GM19025 (cell line): ENCODE data around the gene TPRN.

Source experiments
- ATAC-seq: cut with Tn5 transposase; IDR thresholded peaks from one replicate; pipeline ENCODE4 v1.9.1; 2021; ENCODE audit warnings: mild to moderate bottlenecking, low read depth, moderate library complexity; ENCODE audit not compliant: unreplicated experiment

Gene TPRN

DNA sequence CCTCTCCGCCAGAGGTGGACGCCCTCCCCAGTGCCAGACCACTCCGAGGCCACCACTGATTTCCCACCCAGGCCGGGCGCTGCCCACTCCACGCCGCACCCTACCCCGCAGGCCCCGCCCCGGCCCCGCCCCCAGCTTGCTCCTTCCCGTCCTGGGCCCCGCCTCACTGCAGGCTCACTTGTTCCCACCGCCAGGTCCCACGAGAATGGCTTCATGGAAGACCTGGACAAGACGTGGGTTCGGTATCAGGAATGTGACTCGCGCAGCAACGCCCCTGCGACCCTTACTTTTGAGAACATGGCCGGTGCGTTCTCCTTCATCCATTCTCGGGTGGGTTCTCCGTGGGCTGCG, 37.2 kb downstream of the TPRN start:
- no peak for ATAC-seq

- ATAC-seq: no peak
Observed at GRCh38 chr9:137162505-137163364, 37.8 kb downstream of the TPRN start.

DNA sequence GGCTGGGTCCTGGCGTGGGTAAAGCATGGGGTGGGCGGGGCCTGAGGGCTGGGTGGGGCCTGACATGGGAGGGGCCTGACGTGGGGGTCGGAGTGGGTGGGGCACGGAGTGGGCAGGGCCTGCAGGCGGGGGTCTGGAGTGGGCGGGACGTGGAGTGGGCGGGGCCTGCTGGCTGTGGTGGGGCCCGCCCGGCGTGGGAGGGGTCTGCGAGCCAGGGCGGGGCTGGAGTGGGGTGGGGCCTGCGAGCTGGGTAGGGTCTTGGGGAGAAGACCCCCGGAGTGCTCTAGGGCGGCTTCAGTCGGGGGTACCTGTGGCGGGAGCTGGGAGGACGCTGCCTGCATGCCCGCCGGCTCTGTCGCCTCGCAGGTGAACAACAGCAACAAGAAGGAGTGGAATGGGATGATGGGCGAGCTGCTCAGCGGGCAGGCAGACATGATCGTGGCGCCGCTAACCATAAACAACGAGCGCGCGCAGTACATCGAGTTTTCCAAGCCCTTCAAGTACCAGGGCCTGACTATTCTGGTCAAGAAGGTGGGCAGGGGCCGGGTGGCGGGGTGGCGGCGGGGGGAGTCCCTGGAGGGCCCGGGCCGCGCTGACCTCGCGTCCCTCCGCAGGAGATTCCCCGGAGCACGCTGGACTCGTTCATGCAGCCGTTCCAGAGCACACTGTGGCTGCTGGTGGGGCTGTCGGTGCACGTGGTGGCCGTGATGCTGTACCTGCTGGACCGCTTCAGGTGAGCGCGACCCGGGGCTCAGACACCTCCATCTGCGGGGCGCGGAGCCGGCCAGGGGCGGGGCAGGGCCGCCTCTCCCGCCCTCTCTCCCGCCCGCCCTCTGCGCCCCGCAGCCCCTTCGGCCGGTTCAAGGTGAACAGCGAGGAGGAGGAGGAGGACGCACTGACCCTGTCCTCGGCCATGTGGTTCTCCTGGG, 38.7 kb downstream of the TPRN start:
- ATAC-seq: no peak

DNA sequence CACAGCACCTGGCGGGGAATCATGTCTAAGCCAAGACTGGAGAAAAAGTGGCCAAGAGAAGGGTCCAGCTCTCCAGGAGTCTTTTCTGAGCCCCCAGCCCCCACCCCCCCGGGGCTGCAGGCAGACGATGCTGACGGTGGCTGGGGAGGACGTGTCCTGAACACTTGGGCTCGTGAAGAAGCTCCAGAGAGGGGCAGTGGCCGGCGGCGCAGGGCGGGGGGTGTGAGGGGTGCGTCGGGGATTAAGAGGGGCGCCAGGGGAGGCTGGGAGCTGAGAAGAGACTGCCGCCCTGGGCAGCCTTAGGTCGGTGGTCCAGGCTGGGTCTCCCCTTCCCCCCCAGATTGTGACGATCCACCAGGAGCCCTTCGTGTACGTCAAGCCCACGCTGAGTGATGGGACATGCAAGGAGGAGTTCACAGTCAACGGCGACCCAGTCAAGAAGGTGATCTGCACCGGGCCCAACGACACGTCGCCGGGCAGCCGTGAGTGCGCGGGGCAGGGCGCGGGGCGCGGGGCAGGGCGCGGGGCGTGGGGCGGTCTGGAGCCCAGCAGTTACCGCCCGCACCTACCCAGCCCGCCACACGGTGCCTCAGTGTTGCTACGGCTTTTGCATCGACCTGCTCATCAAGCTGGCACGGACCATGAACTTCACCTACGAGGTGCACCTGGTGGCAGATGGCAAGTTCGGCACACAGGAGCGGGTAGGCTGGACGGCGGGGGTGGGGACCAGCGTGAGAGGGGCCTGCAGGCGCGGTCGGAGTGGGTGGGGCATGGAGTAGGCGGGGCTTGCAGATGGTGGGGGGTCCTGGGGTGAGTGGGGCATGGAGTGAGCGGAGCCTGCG, 39.6 kb downstream of the TPRN start:
- ATAC-seq: no peak

- no peak for ATAC-seq
Observed at GRCh38 chr9:137160054-137160425, 40.5 kb downstream of the TPRN start.

GRCh38 chr9:137159105-137160053, 41.2 kb downstream of the TPRN start:
- no peak for ATAC-seq

GRCh38 chr9:137158625-137159024, 41.9 kb downstream of the TPRN start:
- ATAC-seq: no peak

GRCh38 chr9:137157618-137158415, 42.7 kb downstream of the TPRN start:
- ATAC-seq: no peak

DNA sequence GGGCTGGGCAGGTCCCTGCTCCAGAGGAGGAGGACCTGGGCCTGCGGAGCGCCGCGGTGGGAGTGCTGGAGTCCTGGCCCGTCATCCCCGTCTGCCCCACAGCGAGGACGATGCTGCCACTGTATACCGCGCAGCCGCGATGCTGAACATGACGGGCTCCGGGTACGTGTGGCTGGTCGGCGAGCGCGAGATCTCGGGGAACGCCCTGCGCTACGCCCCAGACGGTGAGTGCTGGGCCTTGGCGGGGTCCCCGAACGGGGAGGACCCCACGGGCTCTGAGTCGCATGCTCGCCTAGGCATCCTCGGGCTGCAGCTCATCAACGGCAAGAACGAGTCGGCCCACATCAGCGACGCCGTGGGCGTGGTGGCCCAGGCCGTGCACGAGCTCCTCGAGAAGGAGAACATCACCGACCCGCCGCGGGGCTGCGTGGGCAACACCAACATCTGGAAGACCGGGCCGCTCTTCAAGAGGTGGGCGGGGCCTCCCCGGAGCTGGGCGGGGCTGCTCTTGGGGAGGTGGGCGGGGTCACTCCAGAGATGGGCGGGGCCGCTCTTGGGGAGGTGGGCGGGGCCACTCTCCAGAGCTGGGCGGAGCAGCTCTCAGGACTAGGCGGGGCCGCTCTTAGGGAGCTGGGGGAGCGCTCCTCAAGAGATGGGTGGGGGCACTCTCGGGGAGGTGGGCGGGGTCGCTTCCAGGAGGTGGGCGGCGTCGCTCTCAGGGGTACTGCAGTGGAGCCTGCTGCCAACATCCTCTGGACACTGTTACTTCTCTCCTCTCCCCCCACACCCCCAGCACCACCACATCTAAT, 43.8 kb downstream of the TPRN start:
- ATAC-seq: no peak

DNA sequence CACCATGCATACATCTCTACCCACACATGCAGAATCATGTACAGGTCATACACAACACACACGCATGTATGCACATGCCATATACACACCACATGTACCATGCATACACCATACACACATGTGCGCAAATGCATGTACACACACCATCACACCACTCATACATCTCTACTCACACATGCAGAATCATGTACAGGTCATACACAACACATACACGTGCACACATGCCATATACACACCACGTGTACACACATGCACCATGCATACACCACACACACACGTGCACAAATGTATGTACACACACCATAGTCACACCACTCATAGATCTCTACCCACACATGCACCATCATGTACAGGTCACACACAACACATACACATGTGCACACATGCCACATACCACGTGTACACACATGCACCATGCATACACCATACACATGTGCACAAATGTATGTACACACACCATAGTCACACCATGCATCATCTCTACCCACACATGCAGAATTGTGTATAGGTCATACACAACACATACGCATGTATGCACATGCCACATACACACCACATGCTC, 47.6 kb downstream of the TPRN start:
- ATAC-seq: no peak

DNA sequence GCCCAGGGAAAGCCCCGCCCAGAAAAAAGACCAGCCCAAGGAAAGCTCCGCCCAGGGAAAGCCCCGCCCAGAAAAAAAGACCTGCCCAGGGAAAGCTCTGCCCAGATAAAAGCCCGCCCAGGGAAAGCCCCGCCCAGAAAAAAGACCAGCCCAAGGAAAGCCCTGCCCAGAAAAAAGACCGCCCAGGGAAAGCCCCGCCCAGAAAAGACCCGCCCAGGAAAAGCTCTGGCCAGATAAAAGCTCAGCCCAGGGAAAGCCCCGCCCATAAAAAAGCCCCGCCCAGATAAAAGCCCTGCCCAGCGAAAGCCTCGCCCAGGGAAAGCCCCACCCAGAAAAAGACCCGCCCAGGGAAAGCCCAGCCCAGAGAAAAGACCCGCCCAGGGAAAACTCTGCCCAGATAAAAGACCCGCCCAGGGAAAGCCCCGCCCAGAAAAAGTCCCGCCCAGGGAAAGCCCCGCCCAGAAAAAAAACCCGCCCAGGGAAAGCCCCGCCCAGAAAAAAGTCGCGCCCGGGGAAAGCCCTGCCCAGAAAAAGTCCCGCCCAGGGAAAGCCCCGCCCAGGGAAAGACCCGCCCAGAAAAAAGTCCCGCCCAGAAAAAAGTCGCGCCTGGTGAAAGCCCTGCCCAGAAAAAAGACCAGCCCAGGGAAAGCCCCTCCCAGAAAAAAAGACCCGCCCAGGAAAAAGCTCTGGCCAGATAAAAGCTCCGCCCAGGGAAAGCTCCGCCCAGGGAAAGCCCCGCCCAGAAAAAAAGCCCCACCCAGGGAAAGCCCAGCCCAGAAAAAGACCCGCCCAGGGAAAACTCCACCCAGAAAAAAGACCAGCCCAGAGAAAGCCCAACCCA, 49.7 kb downstream of the TPRN start:
- ATAC-seq: peak; percentile 44

- no peak for ATAC-seq
Observed at GRCh38 chr9:137149942-137150616, 50.5 kb downstream of the TPRN start.

GRCh38 chr9:137149363-137149762, 51.2 kb downstream of the TPRN start:
- no peak for ATAC-seq

DNA sequence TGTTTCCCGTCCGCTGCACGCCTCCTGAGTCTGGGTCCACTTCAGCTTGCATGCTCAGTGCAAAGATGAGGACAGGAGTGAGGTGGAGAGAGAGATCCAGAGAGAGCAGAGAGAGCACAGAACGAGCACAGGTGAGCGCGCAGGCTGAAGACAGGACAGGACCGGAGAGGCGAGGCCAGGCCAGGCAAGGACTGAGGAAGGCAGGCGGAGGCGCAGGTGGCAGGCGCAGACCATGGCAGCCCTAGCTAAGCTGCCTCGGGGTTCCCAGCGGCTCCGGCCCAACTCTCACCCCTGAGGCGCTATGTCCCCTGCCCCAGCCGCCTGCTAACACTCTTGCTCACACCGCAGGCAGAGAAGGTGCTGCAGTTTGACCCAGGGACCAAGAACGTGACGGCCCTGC, 51.9 kb downstream of the TPRN start:
- ATAC-seq: no peak

DNA sequence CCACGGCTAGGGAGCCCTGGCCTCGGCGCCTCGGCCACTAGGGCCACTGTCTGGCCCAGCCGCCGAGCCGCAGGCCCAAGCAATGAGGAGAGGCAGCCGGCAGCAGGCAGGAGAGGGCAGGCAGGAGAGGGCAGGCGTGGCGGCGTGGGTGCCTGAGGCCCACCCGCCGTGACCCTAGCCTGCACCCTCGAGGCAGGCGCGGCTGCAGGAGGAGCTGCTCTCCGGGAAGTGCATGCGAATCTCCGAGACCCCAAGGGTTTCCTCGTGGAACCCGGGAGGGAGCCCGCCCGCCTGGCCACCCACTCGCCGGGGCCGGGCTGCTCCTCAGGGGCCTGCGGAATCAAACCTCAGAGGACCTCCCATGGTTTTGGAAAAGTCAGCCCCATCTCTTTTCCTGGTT, 52.3 kb downstream of the TPRN start:
- no peak for ATAC-seq

DNA sequence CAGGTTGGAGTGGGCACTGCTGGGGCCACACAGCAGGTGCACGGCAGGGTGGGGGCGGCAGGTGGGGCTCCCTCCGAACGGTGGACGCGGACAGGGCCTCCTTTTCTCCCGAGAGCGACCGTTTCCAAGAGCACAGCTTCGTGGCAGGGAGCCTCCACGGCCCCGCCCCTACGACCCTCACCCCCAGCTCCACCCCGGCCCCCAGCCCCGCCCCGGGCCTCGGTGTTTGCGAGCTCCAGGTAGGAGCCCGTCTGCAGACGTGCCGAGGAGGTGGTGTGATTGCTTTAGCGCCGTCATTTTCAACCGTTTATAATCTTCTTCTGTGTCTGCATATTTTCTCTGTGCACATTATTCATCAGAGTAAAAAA, 52.8 kb downstream of the TPRN start:
- ATAC-seq: no peak
